Uterus (tissue), 4 donors: ENCODE data around the gene SCN7A. TPM values are rescaled to one million over a fixed set of nuclear protein-coding genes. Genes with fewer than 3 reads are reported as not detected.

Source experiments
- DNase-seq, 2 donors: peaks; one replicate each; pipeline ENCODE4 v3.0.0-alpha.2; 2019 to 2020
- H3K27ac ChIP-seq, 2 donors: fragments of 200-600 bp; sonication (generic); 1 replicate in 1 of 2; 2 replicates in 1 of 2; pipeline ENCODE4 v1.5.1; 2016 to 2018
- H3K27me3 ChIP-seq, 2 donors: fragments of 200-600 bp; sonication (generic); one replicate each; pipeline ENCODE4 v1.5.1; 2018 to 2019; ENCODE audit warnings: control low read depth in 1 of 2
- H3K36me3 ChIP-seq, 2 donors: fragments of 200-600 bp; sonication (generic); one replicate each; pipeline ENCODE4 v1.5.1; 2019; ENCODE audit warnings: control low read depth in 1 of 2
- H3K4me1 ChIP-seq, 2 donors: fragments of 200-600 bp; sonication (generic); one replicate each; pipeline ENCODE4 v1.5.1; 2018 to 2019; ENCODE audit warnings: control low read depth in 1 of 2
- H3K4me3 ChIP-seq, 2 donors: fragments of 200-600 bp; sonication (generic); 1 replicate in 1 of 2; 2 replicates in 1 of 2; pipeline ENCODE4 v1.5.1; 2018 to 2019; ENCODE audit warnings: mild to moderate bottlenecking in 1 of 2
- H3K9me3 ChIP-seq, 2 donors: fragments of 200-600 bp; sonication (generic); one replicate each; pipeline ENCODE4 v1.5.1; 2019; ENCODE audit warnings: control low read depth in 1 of 2
- CTCF ChIP-seq, 4 experiments: fragments of 200-600 bp in 2 of 4; fragments of 450-650 bp in 2 of 4; sonication (generic) in 2 of 4; IDR thresholded peaks; one replicate each; pipeline ENCODE4 v1.5.1; 2016 to 2019; ENCODE audit warnings: antibody characterized with exemption in 4 of 4, mild to moderate bottlenecking in 2 of 4, moderate library complexity in 1 of 4
- POLR2A ChIP-seq, 2 donors: fragments of 450-650 bp; IDR thresholded peaks; one replicate each; pipeline ENCODE4 v1.6.1; 2016; ENCODE audit warnings: antibody characterized with exemption in 2 of 2, mild to moderate bottlenecking in 1 of 2, moderate library complexity in 1 of 2
- intact Hi-C: fragments of 100-400 bp; cut with DNase I; formaldehyde crosslinking; loops from one replicate; pipeline ENCODE4 v1.15.1; 2023; ENCODE audit warnings: low total_unique reads
- total RNA-seq, 4 donors: library from RNA; depleted of rRNA in 3 of 4; stranded (reverse); fragments of >200 nt in 3 of 4; gene quantifications; one replicate each; pipeline versions ENCODE4 v1.1.0 to v1.2.4, GENCODE V29; 2014 to 2023
- donor health status: DM: yes; HTN: yes; CAD: no.

The SCN7A gene
- total RNA-seq, 4 donors from 2014 or later = 40.0 to 74.1 (median 48.4) TPM

- Histone ChIP-seq H3K9me3 (no peaks in the 10 kb centered on the region), H3K27me3 (no peaks in the 10 kb centered on the region), H3K4me3 (no peak overlapping the region), H3K4me1 (no peaks in the 10 kb centered on the region), H3K27ac (no peak overlapping the region), H3K36me3 (no peaks in the 10 kb centered on the region)
- no peak for DNase-seq
- intact Hi-C loops = no loop called here
- no peak for TF ChIP-seq CTCF (IDR thresholded peaks at IDR 0.05)
- no peak for TF ChIP-seq POLR2A (IDR thresholded peaks at IDR 0.05)
These were observed 53.7 kb downstream of the SCN7A start for GRCh38 chr2:166440313-166440712.

- no peaks in the 10 kb centered on the region for H3K9me3 ChIP-seq
- H3K27ac ChIP-seq = no peak overlapping the region
- no peaks in the 10 kb centered on the region for H3K4me1 ChIP-seq
- DNase-seq = no peak
- no peaks in the 10 kb centered on the region for H3K36me3 ChIP-seq
- intact Hi-C loops = no loop called here
- H3K27me3 ChIP-seq = no peaks in the 10 kb centered on the region
- TF ChIP-seq CTCF (IDR thresholded peaks at IDR 0.05) (no peak), POLR2A (IDR thresholded peaks at IDR 0.05) (no peak)
- no peak overlapping the region for H3K4me3 ChIP-seq
These were observed 55.0 kb downstream of the SCN7A start for GRCh38 chr2:166439078-166439477.

GRCh38 chr2:166436976-166437375, 57.1 kb downstream of the SCN7A start:
- TF ChIP-seq CTCF (IDR thresholded peaks at IDR 0.05) = no peak
- no peak for TF ChIP-seq POLR2A (IDR thresholded peaks at IDR 0.05)
- no peaks in the 10 kb centered on the region for H3K27me3 ChIP-seq
- intact Hi-C loops = no loop called here

GRCh38 chr2:166436189-166436588, 57.9 kb downstream of the SCN7A start:
- DNase-seq = no peak
- intact Hi-C loops = no loop called here
- Histone ChIP-seq H3K4me1 (no peaks in the 10 kb centered on the region), H3K9me3 (no peaks in the 10 kb centered on the region), H3K27ac (no peak overlapping the region), H3K27me3 (no peaks in the 10 kb centered on the region), H3K4me3 (no peak overlapping the region), H3K36me3 (no peaks in the 10 kb centered on the region)
- no peak for TF ChIP-seq CTCF (IDR thresholded peaks at IDR 0.05)
- no peak for TF ChIP-seq POLR2A (IDR thresholded peaks at IDR 0.05)

More at GRCh38 chr2:166436976-166437375, 57.1 kb downstream of the SCN7A start:
- Histone ChIP-seq H3K36me3 (no peaks in the 10 kb centered on the region), H3K9me3 (no peaks in the 10 kb centered on the region), H3K4me1 (no peaks in the 10 kb centered on the region), H3K4me3 (no peak overlapping the region), H3K27ac (no peak overlapping the region)
- DNase-seq = no peak

- no peak for TF ChIP-seq POLR2A (IDR thresholded peaks at IDR 0.05)
- TF ChIP-seq CTCF (IDR thresholded peaks at IDR 0.05) = no peak
- Histone ChIP-seq H3K27ac (no peak overlapping the region), H3K27me3 (no peaks in the 10 kb centered on the region), H3K36me3 (no peaks in the 10 kb centered on the region), H3K4me3 (no peak overlapping the region), H3K4me1 (no peaks in the 10 kb centered on the region), H3K9me3 (no peaks in the 10 kb centered on the region)
- intact Hi-C loops = no loop called here
- DNase-seq = no peak
These were observed 59.6 kb downstream of the SCN7A start for GRCh38 chr2:166434491-166434890.
